Epidermal melanocyte (primary cell): ENCODE results near the gene TMCC2.
"Not testable (repeated sequence)": the region's sequence is repeated elsewhere in the genome, so short reads cannot be mapped to it uniquely, and the experiment has no call there.

Experiments used
- DNase-seq: peaks from one replicate; pipeline ENCODE4 v3.0.0; 2011; ENCODE audit warnings: low spot score; ENCODE audit not compliant: insufficient read length

The TMCC2 gene

DNA sequence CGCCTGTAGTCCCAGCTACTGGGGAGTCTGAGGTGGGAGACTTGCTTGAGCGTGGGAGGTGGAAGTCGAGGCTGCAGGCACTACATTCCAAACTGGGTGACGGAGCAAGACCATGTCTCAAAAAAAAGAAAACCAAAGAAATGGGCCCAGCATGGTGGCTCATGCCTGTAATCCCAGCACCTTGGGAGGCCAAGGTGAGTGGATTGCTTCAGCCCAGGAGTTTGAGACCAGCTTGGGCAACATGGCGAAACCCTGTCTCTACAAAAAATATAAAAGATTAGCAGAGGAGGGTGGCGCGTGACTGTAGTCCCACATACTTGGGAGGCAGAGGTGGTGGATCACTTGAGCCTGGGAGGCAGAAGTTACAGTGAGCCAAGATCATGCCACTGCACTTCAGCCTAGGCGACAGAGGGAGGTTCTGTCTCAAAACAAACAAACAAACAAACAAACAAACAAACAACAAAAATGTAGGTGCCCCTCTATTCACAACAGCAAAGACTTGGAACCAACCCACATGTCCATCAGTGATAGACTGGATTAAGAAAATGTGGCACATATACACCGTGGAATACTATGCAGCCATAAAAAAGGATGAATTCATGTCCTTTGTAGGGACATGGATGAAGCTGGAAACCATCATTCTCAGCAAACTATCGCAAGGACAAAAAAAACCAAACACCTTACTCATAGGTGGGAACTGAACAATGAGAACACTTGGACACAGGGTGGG lies 53.1 kb downstream of the TMCC2 start:
- DNase-seq = not testable (repeated sequence)

DNA sequence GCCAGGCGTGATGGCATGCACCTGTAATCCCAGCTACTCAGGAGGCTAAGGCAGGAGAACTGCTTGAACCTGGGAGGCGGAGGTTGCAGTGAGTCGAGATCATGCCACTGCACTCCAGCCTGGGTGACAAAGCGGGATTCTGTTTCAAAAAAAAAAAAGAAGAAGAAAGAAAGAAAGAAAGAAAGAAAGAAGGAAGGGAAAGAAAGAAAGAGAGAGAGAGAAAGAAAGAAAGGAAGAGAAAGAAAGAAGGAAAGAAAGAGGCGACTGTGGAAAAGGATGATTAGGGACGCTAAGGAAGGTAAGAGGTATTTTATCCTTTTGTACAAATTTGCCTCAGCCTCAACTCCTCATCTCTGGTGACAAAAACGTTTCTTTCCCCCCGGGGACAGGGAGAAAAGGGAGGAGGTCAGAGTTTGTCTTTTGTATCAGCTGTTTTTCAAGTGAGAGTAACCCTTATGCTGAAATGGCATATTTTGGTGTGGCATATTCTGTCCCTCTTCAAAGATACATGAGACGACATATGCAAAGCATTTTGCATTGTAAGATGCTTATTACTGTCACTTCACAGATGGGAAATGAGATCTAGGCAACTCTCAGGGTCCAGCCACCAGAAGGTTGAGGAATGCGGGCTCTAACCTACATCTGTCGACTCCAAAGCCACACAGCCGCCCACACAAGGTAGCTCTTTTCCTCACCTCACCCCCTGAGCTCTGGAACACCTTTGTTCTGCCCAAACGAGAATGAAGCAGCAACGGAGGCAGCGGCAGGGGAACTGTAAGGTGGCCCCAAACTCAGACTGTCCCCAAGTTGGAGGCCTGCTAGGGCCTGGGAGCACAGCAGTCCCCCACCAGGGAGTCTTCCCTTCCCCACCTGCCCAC lies 55.8 kb downstream of the TMCC2 start:
- DNase-seq = no peak

DNA sequence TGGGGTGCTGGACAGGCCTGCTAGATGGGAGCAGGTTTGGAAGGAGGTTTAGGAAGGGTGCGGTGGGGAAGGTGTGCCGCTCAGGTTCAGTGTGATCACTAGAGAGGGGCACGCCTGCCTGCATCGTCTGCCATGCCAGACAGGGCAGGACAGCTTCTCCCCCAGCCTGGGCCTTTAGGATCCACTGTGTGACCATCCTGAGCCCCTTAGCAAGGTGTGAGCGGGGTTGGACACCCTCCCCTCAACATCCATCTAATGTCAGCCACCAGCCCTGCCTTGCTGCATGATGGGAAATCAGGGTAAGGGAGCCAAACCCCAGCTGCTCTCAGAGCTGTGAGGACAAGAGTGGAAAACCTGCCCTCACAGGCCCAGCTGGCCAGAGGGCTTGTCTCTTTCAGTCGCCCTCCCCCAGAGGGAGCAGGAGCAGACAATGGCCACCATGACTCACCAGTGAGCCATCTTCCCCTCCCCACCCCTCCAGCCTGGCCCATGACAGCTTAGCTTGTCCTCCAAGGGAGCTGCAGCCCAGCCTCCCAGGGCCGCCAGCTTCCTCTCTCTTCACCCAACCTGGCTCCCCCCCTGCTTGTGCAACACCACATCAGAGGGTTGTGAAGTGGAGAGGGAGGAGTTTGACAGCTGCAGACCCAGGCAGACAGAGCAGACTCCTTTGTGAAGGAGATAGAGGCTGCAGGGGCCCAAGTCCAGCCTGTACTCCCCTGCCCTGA lies 56.8 kb downstream of the TMCC2 start:
- peak; percentile 81 for DNase-seq

DNA sequence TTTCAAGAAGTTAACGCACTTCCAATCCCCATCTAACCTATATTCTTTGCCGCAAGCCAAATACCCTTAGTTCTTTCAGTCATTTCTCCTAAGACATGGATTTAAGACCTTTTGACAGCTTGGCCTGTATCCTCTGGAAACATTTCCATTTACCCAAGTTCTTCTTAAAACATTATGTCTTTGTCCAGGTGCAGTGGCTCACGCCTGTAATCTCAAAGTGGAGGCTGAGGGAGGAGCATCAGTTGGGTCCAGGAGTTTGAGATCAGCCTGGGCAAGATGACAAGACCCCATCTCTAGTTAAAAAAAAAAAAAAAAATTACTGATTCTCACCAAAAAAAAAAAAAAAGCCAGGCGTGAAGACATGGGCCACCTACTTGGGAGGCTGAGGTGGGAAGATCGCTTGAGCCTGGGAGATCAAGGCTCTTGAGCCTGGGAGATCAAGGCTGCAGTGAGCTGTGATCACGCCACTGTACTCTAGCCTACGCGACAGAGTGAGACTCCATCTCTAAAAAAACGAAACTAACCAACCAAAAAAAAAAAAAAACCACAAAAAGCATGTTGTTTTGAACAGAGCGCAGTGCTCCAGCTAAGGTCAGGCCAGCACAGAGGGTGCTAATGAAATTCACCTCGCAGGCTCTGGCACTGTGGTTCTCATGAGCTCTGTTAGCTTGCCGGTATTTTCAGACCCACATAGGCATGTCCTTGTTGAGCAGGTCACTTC lies 57.8 kb downstream of the TMCC2 start:
- DNase-seq = no peak

DNA sequence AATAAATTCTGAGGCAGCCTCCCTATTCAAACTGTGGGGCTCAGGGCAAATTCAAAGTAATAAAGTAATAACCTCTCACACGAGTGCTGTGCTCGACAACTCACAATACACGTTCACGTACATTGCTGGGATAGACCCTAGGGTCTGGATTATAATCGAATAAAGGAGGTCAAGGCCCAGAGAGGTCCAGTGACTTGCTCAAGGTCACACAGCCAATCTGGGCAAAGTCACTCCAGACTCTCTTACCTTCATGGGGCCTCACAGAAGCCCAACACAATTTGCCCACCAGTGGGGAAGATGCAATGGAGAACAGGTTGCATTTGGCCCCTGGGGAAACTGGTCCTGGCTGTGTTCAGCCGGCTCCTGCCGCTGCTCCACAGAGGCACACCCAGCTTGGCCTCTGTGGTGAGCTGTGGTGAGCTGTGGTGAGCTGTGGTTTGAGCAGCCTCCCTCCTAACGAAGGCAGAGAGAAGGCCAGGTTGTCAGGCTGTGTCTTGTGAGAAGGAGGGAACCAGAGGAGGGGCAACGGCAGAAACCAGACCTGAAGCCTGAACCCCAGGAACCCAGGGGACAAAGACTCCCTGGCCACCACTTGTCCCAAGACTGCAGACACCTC lies 58.7 kb downstream of the TMCC2 start:
- no peak for DNase-seq

DNA sequence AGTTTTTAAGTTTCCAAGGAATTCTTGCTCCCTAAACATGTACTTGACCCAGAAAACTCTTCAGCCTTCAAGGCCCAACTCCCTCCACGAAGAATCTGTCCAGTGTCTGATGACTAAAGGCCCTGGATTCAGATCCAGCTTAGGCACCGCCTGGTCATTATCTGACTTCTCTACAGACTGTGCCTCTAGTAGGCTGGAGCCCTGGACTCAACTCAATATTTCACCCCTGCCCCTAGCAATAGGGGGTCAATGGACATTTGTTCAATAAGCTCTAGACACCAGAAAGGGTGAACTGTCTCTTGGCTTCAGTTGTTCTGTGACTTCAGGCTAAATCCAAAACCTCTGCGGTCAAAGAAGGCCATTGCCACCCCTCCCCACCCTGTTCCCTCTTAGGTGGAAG lies 59.3 kb downstream of the TMCC2 start:
- no peak for DNase-seq

DNA sequence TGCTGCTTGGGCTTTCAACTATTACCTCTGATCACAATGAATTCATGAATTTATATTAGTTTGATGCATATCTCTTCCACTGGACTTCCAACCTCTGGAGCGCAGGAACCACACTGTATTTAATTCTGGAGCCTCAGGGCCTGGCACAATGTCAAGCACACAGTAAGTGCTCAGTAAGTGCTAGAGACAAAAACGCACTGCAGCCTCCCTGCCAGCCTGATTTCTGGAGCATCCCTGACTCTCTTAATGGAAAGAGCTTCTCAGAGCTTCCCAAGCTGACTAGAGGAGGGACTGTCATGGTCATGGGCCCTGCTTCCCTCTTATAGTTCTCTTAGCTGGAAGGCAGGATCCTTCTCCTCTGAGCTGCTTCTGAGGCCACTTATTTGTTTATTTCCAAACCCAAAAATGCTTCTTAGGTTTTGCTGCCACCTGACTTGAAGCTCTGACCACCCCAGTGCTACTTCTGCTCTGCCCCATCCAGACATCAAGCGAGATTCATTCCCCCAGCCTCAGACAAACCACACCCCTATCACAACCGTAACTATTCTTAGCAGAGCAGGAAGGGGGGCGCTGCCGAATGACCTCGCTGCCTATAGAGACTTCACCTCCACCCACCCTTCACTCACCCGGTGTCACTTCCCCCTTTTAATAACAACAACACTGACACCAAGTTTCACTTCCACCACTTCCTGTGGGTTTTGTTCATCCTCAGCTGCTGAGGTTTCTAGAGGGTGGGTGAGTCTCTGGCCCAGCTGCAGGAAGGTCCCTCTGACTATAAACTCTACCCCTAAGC lies 60.2 kb downstream of the TMCC2 start:
- no peak for DNase-seq

DNA sequence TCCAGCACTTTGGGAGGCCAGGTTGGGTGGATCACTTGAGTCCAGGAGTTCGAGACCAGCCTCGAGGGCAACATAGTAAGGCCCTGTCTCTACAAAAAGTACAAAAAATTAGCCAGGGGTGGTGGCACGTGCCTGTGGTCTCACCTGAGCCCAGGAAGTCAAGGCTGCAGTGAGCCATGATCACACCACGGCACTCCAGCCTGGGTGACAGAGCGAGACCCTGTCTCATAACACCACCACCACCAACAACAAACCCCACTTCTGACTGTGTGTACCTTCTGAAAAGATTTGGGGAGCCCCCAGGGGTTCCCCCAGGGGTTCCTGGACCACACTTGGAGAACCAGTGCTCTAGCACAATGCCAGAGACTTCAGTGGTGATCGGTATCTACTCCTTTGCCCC lies 63.9 kb downstream of the TMCC2 start:
- DNase-seq = no peak

DNA sequence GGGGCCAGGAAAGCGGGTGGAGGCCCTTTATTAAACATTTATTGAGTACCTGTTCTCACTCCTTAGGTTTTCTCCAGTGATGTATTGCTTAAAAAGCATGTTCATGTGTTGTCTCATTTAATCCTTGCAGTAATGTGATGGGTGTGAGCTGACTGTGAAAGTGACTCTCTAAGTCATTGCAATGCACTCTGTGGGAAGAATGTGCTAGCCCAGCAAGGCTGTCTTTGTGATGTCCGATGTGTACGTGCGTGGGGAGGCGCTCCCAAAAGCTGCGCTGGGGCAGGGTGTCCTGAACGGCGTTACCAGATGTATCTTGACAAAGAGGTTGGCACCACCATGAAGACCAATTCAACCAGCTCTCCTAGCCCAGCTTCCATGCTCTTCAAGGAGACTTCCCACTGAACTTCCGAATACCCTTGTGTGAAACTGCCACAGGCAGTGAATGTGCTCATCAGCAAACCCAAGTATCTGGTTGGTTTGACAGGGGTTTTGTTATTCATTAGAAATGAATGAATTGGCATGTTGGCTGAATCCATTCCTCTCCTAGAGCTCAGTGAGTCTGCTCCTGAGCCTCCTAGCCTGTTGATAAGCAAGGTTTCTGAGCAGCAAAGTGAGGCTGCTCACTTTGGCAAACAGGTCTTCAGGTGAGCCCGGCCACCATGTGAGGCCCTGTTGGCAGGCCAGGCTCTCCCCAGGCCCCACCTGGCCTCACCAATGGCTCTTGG lies 65.8 kb downstream of the TMCC2 start:
- DNase-seq = no peak

DNA sequence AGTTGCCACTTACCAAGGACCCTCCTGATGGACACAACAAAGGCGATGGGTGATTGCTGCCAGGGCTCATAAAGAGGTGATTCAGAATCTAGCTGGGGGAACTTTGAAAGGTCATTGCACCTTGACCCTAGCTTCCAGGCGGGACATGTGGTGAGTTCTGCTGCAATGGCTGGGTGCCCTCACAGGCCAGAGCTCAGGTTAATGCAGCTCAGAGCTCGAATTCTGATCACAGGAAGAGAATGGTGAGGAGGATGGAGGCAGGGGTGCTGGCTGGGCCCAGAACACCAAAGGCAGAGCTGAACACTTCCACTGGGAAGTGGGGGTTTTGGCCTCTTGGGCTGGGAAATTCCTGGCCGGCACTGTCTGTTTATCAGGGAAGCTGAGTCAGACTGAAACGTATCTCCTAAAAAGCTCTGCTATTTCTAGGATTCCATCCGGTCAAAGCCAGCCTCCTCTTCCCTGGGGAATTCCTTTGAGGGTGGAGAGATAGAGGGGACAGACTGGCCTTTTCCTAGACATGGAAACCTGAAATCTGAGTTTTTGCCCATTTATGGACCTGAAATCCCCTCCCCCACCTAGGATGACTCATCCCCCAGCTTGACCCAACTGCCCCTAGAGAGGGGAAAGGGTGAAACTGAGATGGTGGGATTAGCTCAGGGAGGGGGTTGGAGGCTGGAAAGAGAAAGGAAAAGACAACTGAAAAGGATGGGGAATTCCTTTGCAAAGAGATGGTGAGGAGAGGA lies 66.6 kb downstream of the TMCC2 start:
- no peak for DNase-seq

DNA sequence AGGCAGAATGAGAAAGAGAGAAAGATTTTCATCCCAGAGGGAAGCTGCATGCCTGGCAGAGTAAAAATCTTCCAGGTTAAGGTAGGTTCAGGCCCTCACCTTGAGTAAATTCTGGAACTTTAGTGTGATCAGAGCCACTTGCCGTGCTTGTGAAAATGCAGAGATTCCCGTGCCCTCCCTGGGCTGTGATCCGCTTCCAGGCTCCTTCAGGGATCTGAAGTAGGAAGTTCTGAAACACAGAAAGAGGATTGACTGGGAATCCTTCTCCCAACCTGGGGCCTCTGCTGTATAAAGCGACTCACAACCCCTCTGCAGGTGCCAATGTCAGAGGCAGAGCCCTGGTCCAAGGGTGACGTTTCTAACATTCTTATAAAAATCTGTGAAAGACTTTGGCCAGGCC lies 67.2 kb downstream of the TMCC2 start:
- DNase-seq = no peak

DNA sequence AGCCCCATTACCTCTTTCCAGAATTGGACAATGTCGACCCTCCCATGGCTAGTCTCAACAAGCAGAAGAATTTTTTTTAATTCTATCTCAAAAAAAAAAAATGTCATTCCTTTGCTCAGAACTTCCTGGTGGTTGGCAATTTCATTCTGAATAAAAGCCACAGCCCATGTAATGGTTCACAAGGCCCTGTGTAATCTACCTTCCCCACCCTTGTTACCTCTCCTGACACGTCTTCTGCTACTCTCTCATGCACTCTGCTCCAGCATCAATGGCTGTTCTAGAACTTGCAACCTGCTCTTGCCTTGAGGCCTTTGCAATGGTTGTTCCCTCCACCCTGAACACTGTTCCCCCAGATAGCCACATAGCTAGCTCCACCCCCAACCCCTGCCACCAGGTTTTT lies 68.4 kb downstream of the TMCC2 start:
- no peak for DNase-seq

DNA sequence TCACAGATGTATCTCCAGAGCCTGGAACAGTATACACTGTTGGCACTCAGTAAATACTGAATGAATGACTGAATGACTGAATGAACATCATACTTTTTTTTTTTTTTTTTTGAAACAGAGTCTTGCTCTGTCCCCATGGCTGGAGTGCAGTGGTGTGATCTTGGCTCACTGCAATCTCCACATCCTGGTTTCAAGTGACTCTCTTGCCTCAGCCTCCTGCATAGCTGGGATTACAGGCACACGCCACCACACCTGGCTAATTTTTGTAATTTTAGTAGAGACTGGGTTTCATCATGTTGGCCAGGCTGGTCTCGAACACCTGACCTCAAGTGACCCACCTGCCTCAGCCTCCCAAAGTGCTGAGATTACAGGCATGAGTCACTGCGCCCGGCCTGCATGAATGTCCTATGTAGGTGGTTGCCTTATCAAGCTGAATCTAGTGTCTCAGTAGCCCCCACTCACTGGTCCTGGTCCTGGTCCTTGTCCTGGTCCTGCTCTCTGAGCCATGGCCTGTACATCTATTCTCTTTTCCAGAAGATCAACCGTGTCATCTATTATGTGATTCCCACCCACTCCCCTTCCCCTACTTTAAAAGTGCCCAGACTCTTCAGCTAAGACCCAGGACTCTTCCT lies 69.9 kb downstream of the TMCC2 start:
- DNase-seq = not testable (repeated sequence)

DNA sequence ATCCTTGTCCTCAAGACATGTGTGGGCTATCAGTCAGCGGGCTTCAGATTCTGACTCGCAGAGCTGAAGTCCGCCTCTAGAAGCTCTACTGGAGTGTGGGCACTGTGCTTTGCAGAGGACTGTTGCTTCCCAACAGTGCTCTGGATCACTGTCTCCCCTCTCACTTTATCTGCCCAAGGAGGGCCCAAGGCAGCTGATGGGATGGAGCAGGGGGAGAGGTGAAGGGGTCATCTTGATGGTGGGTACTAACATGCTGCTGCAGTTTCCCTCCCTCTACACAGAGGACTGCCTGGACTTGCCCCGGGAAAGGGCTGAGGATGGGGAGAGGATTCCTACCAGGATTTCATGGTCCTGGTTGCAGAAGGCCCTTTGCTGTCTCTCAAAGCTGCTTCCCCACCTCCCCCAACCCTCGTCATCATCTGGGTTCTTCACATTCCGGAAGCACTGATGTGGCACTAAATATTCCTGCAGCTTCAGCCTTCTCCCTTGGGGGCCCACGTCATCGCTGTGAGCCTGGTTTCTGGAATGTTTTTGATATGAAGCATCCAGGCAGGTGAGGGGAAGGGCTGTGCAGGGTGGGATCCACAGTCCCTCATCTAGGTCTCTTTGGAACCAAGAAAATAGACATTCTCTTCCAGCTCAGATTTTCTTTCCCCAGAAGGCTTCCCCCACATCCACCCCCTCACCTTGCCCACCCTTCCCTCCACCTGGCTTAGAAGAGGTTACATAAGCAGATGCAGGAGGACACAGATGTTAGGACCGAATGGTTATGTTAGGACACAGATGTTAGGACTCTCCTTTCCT lies 70.6 kb downstream of the TMCC2 start:
- no peak for DNase-seq

DNA sequence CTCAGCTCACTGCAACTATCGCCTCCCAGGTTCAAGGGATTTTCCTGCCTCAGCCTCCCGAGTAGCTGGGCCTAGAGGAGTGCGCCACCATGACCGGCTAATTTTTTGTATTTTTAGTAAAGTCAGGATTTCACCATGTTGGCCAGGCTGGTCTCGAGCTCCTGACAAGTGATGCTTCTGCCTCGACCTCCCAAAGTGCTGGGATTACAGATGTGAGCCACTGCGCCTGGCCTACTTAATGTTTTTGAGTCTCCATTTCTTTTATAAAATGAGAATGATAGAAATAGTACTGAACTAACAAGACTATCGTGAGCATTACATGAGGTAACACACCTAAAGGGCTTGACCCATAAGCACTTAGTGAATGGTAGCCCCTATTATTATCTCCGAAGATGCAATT lies 72.4 kb downstream of the TMCC2 start:
- no peak for DNase-seq

DNA sequence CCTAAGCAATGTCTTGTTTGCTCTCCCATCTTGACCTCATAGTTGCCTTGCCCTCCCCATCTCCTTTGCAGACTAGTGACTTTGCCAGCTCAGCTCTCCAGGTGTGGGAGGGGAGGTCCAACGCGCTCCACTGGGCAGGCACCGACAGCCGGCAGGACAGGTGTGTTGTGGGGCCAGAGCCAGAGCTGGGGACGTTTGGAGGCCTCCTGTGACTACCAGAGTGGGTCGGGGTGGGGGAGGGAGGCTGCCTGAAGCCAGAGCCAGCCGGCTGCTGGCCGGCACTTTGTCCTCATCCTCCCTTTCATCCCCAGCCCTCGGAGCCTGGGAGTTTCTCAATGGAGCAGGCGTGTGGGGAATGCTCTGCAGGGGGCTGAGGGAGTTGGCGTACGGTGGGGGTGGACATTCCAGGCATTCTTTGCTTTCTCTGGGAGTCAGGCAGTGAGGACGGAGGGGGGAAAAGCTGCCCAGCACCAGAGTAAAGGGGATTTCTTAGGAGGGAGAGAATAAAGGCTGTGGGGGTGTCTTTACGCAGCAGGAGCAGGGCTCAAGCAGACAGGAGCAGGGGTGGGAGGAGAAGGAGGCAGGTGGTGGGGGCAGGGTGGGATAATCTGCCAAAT lies 73.6 kb downstream of the TMCC2 start:
- peak; percentile 67 for DNase-seq
